A673 (cell line): ENCODE data around the gene COL5A1. TPM values are rescaled to one million over a fixed set of nuclear protein-coding genes. Genes with fewer than 3 reads are reported as not detected.

Experiments used
- BruUV-seq: library from RNA; stranded (reverse); fragments of 400-500 nt; replicated peaks from 2 replicates; lab custom pipeline; 2021; lab: Mats Ljungman, UMichigan
- CTCF ChIA-PET: fragments of 300-600 bp; sonication (Branson Sonifier 250); formaldehyde crosslinking; loops from one replicate; lab custom pipeline; 2022; ENCODE audit warnings: antibody characterized with exemption; lab: Charles Lee
- POLR2A ChIA-PET: fragments of 300-600 bp; sonication (Branson Sonifier 250); formaldehyde crosslinking; loops from one replicate; lab custom pipeline; 2022; ENCODE audit warnings: antibody characterized with exemption; ENCODE audit not compliant: low non-redundant PET; lab: Charles Lee
- DNase-seq: peaks from one replicate; pipeline ENCODE4 v3.0.0-alpha.2; 2015; ENCODE audit warnings: low spot score
- H3K27ac ChIP-seq: fragments of 200-600 bp; sonication (generic); 2 replicates; pipeline ENCODE4 v1.5.1; 2016; ENCODE audit warnings: mixed run types, low read depth, mild to moderate bottlenecking, mixed read lengths, antibody characterized with exemption, low read length; ENCODE audit not compliant: poor library complexity, severe bottlenecking
- H3K27me3 ChIP-seq: fragments of 200-600 bp; sonication (generic); replicated peaks from 2 replicates; pipeline ENCODE4 v1.6.1; 2017; ENCODE audit warnings: mixed run types, low read depth, mild to moderate bottlenecking, mixed read lengths, antibody characterized with exemption, low read length; ENCODE audit not compliant: insufficient read depth, poor library complexity
- H3K36me3 ChIP-seq: fragments of 200-600 bp; sonication (generic); 2 replicates; pipeline ENCODE4 v1.6.1; 2016; ENCODE audit warnings: mixed run types, mild to moderate bottlenecking, mixed read lengths, antibody characterized with exemption, low read length; ENCODE audit not compliant: insufficient read depth, poor library complexity, severe bottlenecking
- H3K4me1 ChIP-seq: fragments of 200-600 bp; sonication (generic); 2 replicates; pipeline ENCODE4 v1.6.1; 2017; ENCODE audit warnings: mixed run types, mild to moderate bottlenecking, mixed read lengths, antibody characterized with exemption, low read length; ENCODE audit not compliant: insufficient read depth, poor library complexity, severe bottlenecking
- H3K4me3 ChIP-seq: fragments of 200-600 bp; sonication (generic); 2 replicates; pipeline ENCODE4 v1.5.1; 2016; ENCODE audit warnings: low read depth, mixed run types, mild to moderate bottlenecking, mixed read lengths, low read length; ENCODE audit not compliant: poor library complexity, severe bottlenecking
- H3K9me3 ChIP-seq: fragments of 200-600 bp; sonication (generic); 2 replicates; pipeline ENCODE4 v1.6.1; 2016; ENCODE audit warnings: mixed run types, low read depth, mild to moderate bottlenecking, mixed read lengths, antibody characterized with exemption, low read length; ENCODE audit not compliant: poor library complexity, severe bottlenecking
- EZH2 ChIP-seq: fragments of 200-600 bp; sonication (generic); IDR thresholded peaks from 2 replicates; pipeline ENCODE4 v1.6.1; 2017; ENCODE audit warnings: borderline replicate concordance, low read depth, mild to moderate bottlenecking, mixed read lengths, antibody characterized with exemption, low read length; ENCODE audit not compliant: poor library complexity, severe bottlenecking
- intact Hi-C: fragments of 100-400 bp; cut with micrococcal nuclease; formaldehyde crosslinking; loops from one replicate; pipeline ENCODE4 v1.10.0; 2022; ENCODE audit not compliant: unreplicated experiment
- total RNA-seq: library from RNA; stranded (reverse); gene quantifications from 2 replicates; pipeline ENCODE4 v1.2.3, GENCODE V29; 2021
- TF ChIP-seq, protein P1 (sequence below): fragments of 300-800, 200-600 bp; sonication (generic); conservative IDR thresholded peaks from 2 replicates; pipeline ENCODE4 v1.5.1; 2017; ENCODE audit warnings: low read depth, mild to moderate bottlenecking, antibody characterized with exemption, low read length, moderate library complexity, mixed read lengths

COL5A1 gene
- total RNA-seq, 1 experiment from 2014 or later, result 33.6 TPM

DNA sequence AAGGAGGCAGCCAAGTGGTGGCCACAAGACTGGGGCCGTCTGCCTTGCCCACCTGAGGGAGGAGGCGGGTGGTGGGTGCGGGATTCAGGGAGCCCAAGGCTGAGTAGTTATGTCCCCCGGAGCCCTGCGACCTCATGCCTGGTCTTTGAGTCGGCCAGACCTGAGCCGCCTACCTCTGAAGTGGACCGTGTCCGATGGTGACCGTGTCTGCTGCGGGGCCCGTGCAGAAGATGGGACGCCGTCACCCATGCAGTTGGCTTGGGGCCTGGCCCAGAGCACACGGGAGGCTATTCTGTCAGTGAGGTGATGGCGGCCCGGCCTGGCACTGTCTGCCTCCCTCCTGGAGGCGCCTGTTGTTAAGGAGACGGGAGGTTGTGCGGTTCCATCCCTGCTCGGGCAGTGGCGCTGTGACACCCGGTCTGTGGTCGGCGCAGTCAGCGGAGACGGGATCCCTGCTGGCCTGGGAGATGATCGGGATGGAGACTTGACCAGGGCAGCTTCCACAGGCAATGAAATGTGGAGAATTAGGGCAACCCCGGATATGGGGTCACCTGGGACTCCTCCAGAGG lies 176.5 kb downstream of the COL5A1 start:
- DNase-seq, result no peak
- Histone ChIP-seq H3K4me1 (no peaks in the 10 kb centered on the region), H3K27me3 (no peaks in the 10 kb centered on the region), H3K36me3 (no peaks in the 10 kb centered on the region), H3K9me3 (no peaks in the 10 kb centered on the region), H3K27ac (no peak overlapping the region), H3K4me3 (no peak overlapping the region)
- ChIA-PET CTCF (no interaction called here), POLR2A (no interaction called here)
- TF ChIP-seq, protein P1, sequence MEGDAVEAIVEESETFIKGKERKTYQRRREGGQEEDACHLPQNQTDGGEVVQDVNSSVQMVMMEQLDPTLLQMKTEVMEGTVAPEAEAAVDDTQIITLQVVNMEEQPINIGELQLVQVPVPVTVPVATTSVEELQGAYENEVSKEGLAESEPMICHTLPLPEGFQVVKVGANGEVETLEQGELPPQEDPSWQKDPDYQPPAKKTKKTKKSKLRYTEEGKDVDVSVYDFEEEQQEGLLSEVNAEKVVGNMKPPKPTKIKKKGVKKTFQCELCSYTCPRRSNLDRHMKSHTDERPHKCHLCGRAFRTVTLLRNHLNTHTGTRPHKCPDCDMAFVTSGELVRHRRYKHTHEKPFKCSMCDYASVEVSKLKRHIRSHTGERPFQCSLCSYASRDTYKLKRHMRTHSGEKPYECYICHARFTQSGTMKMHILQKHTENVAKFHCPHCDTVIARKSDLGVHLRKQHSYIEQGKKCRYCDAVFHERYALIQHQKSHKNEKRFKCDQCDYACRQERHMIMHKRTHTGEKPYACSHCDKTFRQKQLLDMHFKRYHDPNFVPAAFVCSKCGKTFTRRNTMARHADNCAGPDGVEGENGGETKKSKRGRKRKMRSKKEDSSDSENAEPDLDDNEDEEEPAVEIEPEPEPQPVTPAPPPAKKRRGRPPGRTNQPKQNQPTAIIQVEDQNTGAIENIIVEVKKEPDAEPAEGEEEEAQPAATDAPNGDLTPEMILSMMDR, result no peak
- TF ChIP-seq EZH2, result no peak
- intact Hi-C loops, result no loop called here
- no TSS peak for BruUV-seq

GRCh38 chr9:134818591-134818990 lies 177.0 kb downstream of the COL5A1 start:
- no TSS peak for BruUV-seq
- no peaks in the 10 kb centered on the region for H3K27me3 ChIP-seq
- ChIA-PET CTCF (no interaction called here), POLR2A (no interaction called here)
- no peaks in the 10 kb centered on the region for H3K36me3 ChIP-seq
- H3K4me1 ChIP-seq, result no peaks in the 10 kb centered on the region
- H3K27ac ChIP-seq, result no peak overlapping the region
- H3K9me3 ChIP-seq, result no peaks in the 10 kb centered on the region
- intact Hi-C loops, result no loop called here
- no peak overlapping the region for H3K4me3 ChIP-seq
- no peak for TF ChIP-seq EZH2
- TF ChIP-seq, protein P1, result no peak
- DNase-seq, result no peak

GRCh38 chr9:134820901-134821300 lies 179.3 kb downstream of the COL5A1 start:
- Histone ChIP-seq H3K4me1 (no peaks in the 10 kb centered on the region), H3K4me3 (no peak overlapping the region), H3K9me3 (no peaks in the 10 kb centered on the region), H3K36me3 (no peaks in the 10 kb centered on the region), H3K27me3 (no peaks in the 10 kb centered on the region), H3K27ac (no peak overlapping the region)
- DNase-seq, result no peak
- TF ChIP-seq EZH2, result no peak
- TF ChIP-seq, protein P1, result no peak
- ChIA-PET POLR2A (no interaction called here), CTCF (no interaction called here)
- no TSS peak for BruUV-seq
- intact Hi-C loops, result no loop called here
